AG04449 (cell line): ENCODE data around the gene MRPL52.
A peak's percentile ranks its signal among the peaks of the same experiment; 100 is the strongest.

ENCODE experiments used
- CTCF ChIA-PET: fragments of 350-600 bp; formaldehyde crosslinking; extraction: SDS; loops from one replicate; lab custom pipeline; 2021; ENCODE audit warnings: antibody characterized with exemption; lab: Yijun Ruan, JAX
- POLR2A ChIA-PET: fragments of 400-600, 350-600 bp; formaldehyde crosslinking; extraction: SDS; loops from one replicate; lab custom pipeline; 2020; ENCODE audit warnings: antibody characterized with exemption, inconsistent platforms; lab: Yijun Ruan, JAX
- DNase-seq: peaks from one replicate; pipeline ENCODE4 v3.0.0-alpha.2; 2010; ENCODE audit warnings: low read depth, low spot score
- H3K4me3 ChIP-seq: 2 replicates; pipeline ENCODE4 v1.5.1; 2011; ENCODE audit warnings: low read depth, mild to moderate bottlenecking, control low read depth, low read length
- TF ChIP-seq, protein P1 (sequence below): IDR thresholded peaks from one replicate; pipeline ENCODE4 v1.5.1; 2011; ENCODE audit warnings: mild to moderate bottlenecking, moderate library complexity, low read length, control low read depth, inconsistent platforms; ENCODE audit not compliant: insufficient read depth; ENCODE audit errors: missing control alignments

Gene MRPL52

GRCh38 chr14:22830443-22831010 is 840 bp downstream of the MRPL52 start:
- peak overlapping the region; percentile 94 for H3K4me3 ChIP-seq
- TF ChIP-seq, protein P1, sequence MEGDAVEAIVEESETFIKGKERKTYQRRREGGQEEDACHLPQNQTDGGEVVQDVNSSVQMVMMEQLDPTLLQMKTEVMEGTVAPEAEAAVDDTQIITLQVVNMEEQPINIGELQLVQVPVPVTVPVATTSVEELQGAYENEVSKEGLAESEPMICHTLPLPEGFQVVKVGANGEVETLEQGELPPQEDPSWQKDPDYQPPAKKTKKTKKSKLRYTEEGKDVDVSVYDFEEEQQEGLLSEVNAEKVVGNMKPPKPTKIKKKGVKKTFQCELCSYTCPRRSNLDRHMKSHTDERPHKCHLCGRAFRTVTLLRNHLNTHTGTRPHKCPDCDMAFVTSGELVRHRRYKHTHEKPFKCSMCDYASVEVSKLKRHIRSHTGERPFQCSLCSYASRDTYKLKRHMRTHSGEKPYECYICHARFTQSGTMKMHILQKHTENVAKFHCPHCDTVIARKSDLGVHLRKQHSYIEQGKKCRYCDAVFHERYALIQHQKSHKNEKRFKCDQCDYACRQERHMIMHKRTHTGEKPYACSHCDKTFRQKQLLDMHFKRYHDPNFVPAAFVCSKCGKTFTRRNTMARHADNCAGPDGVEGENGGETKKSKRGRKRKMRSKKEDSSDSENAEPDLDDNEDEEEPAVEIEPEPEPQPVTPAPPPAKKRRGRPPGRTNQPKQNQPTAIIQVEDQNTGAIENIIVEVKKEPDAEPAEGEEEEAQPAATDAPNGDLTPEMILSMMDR, result no peak
- ChIA-PET POLR2A (interaction anchor here (1.1 to 1.6 kb wide), 3 partner anchors 9 to 22 kb away, joined by 3 to 7 read pairs (median 5); no protein-coding TSS in a partner anchor), CTCF (interaction anchor here (0.8 to 5.8 kb wide), 15 partner anchors 8 to 275 kb away, joined by 3 to 66 read pairs (median 4); no protein-coding TSS in a partner anchor)
- no peak for DNase-seq

- CTCF ChIA-PET, result interaction anchor here (1.0 to 13.5 kb wide), 12 partner anchors 12 to 443 kb away, joined by 3 to 272 read pairs (median 6); no protein-coding TSS in a partner anchor
- no peak for DNase-seq
- no peak overlapping the region for H3K4me3 ChIP-seq
- TF ChIP-seq, protein P1, result no peak
- POLR2A ChIA-PET, result interaction anchor here (1.2 to 9.2 kb wide), 2 partner anchors 15 to 16 kb away, joined by 3 to 158 read pairs; no protein-coding TSS in a partner anchor
Observed at GRCh38 chr14:22835505-22835904, 5.8 kb downstream of the MRPL52 start.

GRCh38 chr14:22836301-22837113 is 6.8 kb downstream of the MRPL52 start, which contains the start of gene MMP14:
MMP14 (plus strand) TSS chr14:22836585; CDS start chr14:22836818, 233 bp downstream.
- CTCF ChIA-PET, result interaction anchor here (0.6 to 13.5 kb wide), 18 partner anchors 13 to 446 kb away, joined by 3 to 272 read pairs (median 5); no protein-coding TSS in a partner anchor
- DNase-seq, result no peak
- H3K4me3 ChIP-seq, result peak within 1 kb of the TSS; percentile 90
- TF ChIP-seq, protein P1, result peak; percentile 58
- POLR2A ChIA-PET, result interaction anchor here (0.6 to 9.2 kb wide), 13 partner anchors 12 to 448 kb away, joined by 3 to 158 read pairs (median 4); partner anchors contain the start of genes DAD1 and OXA1L

- POLR2A ChIA-PET, result interaction anchor here (1.0 to 9.2 kb wide), 13 partner anchors 13 to 448 kb away, joined by 3 to 158 read pairs (median 4); partner anchors contain the start of gene DAD1
- TF ChIP-seq, protein P1, result no peak
- peak overlapping the region; percentile 90 for H3K4me3 ChIP-seq
Observed at GRCh38 chr14:22837114-22837749, 7.5 kb downstream of the MRPL52 start.

DNA sequence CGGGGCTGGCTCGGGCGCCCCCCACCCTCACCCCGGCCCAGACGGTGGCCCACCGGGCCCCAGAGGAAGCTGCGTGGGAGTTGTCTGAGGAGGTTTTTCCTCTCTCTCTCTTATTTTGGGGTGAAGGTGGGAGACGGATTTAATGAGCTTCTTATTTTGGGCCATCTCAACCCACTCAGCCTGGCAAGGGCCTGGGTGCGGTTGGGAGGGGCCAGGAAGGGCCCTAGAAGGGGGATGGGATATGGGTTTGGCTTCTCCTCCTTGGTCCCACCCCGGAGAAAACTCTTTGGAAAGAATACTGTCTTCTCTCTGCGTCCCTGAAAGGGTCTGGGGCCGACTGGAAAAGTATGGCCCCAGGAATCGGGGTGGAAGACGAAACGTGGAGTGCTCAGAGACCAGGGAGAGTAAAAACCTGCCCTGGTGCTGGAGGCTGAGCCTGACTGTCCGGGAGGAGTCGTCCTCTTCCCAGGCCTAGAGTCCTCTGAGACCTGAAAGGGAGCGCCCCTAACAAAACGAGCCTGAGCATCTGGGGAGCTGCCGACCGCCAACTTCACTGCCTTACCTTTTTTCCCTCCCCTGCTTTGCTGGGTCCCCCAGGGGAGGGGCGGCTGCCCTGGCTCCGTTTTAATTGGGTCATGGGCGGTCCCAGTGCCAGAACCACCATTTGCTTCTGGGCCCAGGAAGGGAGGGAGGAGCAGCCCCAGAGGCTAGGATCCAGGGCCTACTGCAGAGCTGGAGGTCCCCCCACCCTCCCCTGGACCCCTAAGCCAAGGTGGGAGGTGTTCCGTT is 8.3 kb downstream of the MRPL52 start:
- ChIA-PET CTCF (interaction anchor here (0.9 to 13.5 kb wide), 14 partner anchors 7 to 282 kb away, joined by 3 to 272 read pairs (median 6); no protein-coding TSS in a partner anchor), POLR2A (interaction anchor here (0.7 to 9.2 kb wide), 11 partner anchors 8 to 449 kb away, joined by 3 to 158 read pairs (median 4); partner anchors contain the start of gene MRPL52)
- TF ChIP-seq, protein P1, result no peak
- peak overlapping the region; percentile 90 for H3K4me3 ChIP-seq
- no peak for DNase-seq

More at GRCh38 chr14:22837114-22837749, 7.5 kb downstream of the MRPL52 start:
- DNase-seq, result no peak
- CTCF ChIA-PET, result interaction anchor here (0.6 to 13.5 kb wide), 11 partner anchors 13 to 446 kb away, joined by 3 to 272 read pairs (median 5); no protein-coding TSS in a partner anchor
